ENCODE measurements around the gene RBM4.
"Not testable (repeated sequence)": the region's sequence is repeated elsewhere in the genome, so short reads cannot be mapped to it uniquely, and the experiment has no call there.

RBM4 gene, protein sequence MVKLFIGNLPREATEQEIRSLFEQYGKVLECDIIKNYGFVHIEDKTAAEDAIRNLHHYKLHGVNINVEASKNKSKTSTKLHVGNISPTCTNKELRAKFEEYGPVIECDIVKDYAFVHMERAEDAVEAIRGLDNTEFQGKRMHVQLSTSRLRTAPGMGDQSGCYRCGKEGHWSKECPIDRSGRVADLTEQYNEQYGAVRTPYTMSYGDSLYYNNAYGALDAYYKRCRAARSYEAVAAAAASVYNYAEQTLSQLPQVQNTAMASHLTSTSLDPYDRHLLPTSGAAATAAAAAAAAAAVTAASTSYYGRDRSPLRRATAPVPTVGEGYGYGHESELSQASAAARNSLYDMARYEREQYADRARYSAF

DNA sequence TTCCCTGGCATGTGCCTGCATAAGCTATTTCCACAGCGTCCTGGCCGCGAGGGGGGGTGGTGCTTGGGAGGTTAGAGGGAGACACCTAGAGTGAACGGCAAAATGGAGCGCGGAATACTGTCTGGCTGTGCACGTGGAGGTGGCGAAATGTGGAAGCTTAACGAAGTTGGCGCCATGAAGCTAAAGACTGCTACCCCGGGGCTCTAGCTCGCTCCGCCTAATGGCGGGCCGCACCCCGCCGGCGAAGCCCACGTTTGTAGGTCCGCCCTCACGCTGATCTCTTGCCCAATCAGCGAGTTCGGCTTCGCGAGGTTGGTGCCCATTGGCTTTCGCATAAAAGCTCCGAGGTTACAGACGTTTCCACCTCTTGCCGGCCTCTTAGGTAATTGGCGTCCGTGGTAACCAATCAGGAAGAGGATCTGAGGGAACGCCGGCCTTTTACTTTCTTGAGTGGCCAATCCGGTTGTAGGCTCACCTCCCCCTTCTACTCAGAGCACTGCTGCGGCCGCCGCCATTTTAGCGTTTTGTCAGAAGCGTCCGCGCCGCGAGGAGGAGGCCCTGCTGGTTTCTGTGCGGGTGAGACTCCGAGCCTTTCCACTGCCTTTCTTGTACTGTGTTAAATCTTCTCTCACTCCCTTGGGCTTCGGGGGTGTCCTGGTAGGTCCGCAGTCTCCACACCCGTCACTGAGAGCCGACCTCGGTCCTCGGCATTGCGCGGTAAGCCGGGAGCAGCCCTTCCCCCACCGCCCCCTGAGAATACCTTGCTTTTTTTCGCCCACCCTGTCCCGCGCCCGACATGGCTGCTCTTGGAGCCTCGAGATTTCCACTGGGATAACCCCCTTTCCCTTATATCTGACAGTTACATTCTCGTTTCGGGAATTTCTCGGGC lies at the start of gene RBM4:
RBM4 (plus strand) TSS at position 527 of the 889 bp plus-strand sequence. CDS start 1,009 bp downstream, outside the sequence.
- TF ChIP-seq, protein P1, sequence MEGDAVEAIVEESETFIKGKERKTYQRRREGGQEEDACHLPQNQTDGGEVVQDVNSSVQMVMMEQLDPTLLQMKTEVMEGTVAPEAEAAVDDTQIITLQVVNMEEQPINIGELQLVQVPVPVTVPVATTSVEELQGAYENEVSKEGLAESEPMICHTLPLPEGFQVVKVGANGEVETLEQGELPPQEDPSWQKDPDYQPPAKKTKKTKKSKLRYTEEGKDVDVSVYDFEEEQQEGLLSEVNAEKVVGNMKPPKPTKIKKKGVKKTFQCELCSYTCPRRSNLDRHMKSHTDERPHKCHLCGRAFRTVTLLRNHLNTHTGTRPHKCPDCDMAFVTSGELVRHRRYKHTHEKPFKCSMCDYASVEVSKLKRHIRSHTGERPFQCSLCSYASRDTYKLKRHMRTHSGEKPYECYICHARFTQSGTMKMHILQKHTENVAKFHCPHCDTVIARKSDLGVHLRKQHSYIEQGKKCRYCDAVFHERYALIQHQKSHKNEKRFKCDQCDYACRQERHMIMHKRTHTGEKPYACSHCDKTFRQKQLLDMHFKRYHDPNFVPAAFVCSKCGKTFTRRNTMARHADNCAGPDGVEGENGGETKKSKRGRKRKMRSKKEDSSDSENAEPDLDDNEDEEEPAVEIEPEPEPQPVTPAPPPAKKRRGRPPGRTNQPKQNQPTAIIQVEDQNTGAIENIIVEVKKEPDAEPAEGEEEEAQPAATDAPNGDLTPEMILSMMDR (IDR thresholded peaks at IDR 0.05; ENCODE audit: low read depth, low read length) = no peak
- H3K4me3 ChIP-seq (ENCODE audit: low read depth, low read length) = peak within 1 kb of the TSS; percentile 95

DNA sequence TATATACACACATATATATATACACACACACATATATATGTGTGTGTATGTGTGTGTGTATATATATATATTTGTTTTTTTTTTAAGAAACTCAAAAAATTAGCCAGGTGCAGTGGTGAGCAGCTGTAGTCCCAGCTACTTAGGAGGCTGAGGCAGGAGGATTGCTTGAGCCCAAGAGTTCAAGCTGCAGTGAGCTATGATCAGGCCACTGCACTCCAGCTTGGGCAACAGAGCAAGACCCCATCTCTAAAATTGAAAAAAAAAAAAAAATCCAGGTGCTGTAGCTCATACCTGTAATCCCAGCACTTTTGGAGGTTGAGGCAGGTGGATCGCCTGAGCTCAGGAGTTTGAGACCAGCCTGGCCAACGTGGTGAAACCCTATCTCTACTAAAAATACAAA lies 49.2 kb upstream of the RBM4 start:
- not testable (repeated sequence) for H3K4me3 ChIP-seq (ENCODE audit: low read depth, low read length)

DNA sequence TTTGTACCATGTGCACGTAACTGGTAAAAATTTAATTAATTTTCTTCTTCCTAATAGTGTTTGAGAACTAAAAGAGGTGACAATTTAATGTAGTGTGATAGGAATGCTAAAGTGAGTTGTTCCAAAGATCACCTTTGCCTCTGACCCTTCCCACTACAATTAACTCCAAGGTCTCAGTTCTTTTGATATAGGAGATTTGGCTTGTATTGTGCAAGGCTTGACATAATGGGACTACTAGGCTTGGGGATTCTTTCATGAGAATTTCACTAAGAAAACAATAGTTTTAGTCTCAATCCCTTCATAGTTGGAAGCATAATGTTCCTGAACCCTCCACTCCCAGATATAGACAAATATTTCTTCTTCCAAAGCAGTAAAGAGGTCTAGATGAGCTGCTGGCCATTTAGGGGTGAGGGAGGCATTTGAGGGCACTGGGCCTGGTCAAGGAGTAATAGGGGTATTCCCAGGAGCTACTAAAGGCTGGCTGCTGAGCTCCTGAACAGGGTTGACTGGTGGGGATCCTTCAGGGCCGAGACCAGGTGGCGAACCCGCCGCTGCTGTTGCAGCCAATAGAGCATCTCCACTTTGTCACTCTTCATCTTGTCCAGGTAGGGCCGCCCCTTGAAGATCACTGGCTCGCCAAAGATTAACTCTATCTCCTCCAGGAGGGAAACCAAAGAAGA lies 48.4 kb upstream of the RBM4 start:
- H3K4me3 ChIP-seq (ENCODE audit: low read depth, low read length) = no peak overlapping the region
- TF ChIP-seq, protein P1 (IDR thresholded peaks at IDR 0.05; ENCODE audit: low read depth, low read length) = no peak

DNA sequence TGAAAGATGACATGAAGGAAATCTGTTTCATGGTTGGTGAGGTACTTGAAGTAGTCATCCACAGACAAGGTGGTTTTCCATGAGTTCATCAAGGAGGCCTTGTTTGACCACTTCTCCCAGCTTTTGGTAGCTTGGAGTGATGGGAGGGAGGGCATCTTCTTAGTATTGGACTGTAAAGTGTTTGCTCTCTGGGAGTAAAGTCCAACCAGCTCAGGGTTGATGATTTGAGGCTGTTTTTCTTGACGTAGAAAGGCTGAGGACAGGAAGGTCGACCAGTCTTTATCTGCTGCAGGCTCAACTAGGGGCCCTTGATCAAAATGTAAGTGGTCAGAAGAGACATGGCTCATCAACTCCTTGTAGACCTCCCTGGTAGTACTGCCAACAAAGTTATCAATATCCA lies 47.3 kb upstream of the RBM4 start:
- TF ChIP-seq, protein P1 (IDR thresholded peaks at IDR 0.05; ENCODE audit: low read depth, low read length) = no peak
- no peak overlapping the region for H3K4me3 ChIP-seq (ENCODE audit: low read depth, low read length)

DNA sequence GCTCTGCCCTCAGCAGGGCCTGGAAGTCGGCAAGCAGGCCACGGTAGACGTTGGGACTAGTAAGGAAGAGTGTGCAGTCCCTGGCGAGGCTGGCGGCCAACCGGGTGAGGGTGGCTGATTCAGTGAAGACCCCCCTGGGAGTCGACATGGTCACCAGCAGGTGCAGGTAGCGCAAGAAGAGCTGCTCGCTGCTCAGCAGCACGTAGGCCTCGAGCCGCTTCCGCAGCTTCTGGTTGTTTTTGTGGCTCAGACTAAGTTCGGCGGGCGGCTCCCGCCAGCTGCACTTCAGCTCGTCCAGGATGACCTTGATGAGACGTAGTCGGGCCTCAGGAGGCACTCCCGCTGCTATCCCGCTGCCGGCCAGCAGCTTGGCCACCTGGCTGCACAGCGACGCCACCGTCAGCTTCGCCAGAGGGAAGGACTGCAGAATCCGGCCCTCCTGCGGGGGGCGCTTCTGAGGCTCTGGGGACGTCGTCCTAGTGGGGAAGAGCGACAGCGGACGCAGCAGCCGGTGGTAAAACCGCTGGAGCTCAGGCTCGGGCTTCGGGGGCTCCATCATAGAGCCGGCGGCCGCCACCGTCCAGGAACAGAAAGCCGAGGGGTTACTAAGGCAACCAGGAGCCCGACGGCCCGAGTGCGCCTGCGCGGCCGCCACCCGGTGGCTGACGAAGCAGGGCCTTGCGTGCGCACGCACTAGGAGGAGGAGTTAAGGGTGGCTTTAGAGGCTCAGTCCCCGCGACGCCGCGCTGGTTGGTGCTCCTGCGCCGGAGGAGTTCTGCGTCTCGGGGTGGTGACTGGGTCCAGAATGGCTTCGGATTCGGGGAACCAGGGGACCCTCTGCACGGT lies 45.8 kb upstream of the RBM4 start, which contains the start of the genes CCDC87 and CCS:
CCDC87 (minus strand) TSS at position 607 of the 846 bp plus-strand sequence; CDS start at position 559, 48 bp downstream.
CCS (plus strand) TSS at position 729 of the 846 bp plus-strand sequence; CDS start at position 806, 77 bp downstream.
- TF ChIP-seq, protein P1 (IDR thresholded peaks at IDR 0.05; ENCODE audit: low read depth, low read length) = peak; percentile 56

DNA sequence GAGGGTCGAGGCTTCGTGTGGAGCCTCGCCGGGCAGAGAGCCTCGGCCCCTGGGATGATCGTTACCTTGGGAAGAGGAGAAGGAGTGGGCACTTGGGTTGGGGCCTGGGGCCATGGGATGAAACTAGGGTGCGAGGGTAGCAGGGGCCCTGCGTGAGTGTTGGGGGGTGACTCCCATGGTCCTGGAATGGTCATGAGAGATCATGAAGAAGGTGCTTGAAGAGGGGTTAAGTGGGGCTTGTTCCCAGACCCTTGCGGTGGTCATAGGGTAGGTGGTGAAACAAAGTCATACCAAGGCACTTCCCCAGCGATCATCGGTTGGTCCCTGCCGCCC lies 45.2 kb upstream of the RBM4 start:
- TF ChIP-seq, protein P1 (IDR thresholded peaks at IDR 0.05; ENCODE audit: low read depth, low read length) = no peak

More for the DNA sequence above, 45.8 kb upstream of the RBM4 start, which contains the start of the genes CCDC87 and CCS:
- H3K4me3 ChIP-seq (ENCODE audit: low read depth, low read length) = peak within 1 kb of the TSS; percentile 89

More for the DNA sequence above, 45.2 kb upstream of the RBM4 start:
- peak overlapping the region; percentile 89 for H3K4me3 ChIP-seq (ENCODE audit: low read depth, low read length)

All from WI38 (cell line).